SU-DHL-6 (cell line): ENCODE results near the gene NT5C.
"Not testable (repeated sequence)": the region's sequence is repeated elsewhere in the genome, so short reads cannot be mapped to it uniquely, and the experiment has no call there.

ENCODE experiments used
- H2AFZ ChIP-seq: fragments of 200-600 bp; sonication (generic); 2 replicates; pipeline ENCODE4 v1.6.1; 2014; ENCODE audit warnings: low read depth, mild to moderate bottlenecking, moderate library complexity, mixed read lengths, antibody characterized with exemption, low read length; ENCODE audit not compliant: severe bottlenecking
- H3F3A ChIP-seq: fragments of 200-600 bp; shearing (Covaris generic); 2 replicates; pipeline ENCODE4 v1.6.0; 2016; ENCODE audit warnings: antibody characterized with exemption, mild to moderate bottlenecking; ENCODE audit not compliant: insufficient read depth
- H3K27ac ChIP-seq: fragments of 200-600 bp; sonication (generic); 2 replicates; pipeline ENCODE4 v1.5.1; 2016; ENCODE audit warnings: low read depth, mild to moderate bottlenecking, low read length, moderate library complexity, mixed read lengths
- H3K27me3 ChIP-seq: fragments of 200-600 bp; sonication (generic), shearing (Covaris generic); 2 replicates; pipeline ENCODE4 v1.6.0; 2014; ENCODE audit warnings: mild to moderate bottlenecking, low read length
- H3K36me3 ChIP-seq: fragments of 200-600 bp; sonication (generic); 2 replicates; pipeline ENCODE4 v1.6.1; 2014; ENCODE audit warnings: mild to moderate bottlenecking, low read length, mixed read lengths
- H3K4me2 ChIP-seq: fragments of 300-600, 200-600 bp; shearing (Covaris generic), sonication (generic); 2 replicates; pipeline ENCODE4 v1.6.0; 2014; ENCODE audit warnings: low read length, low read depth, mild to moderate bottlenecking; ENCODE audit not compliant: poor library complexity, severe bottlenecking
- H3K4me3 ChIP-seq: fragments of 200-600 bp; sonication (generic); 2 replicates; pipeline ENCODE4 v1.5.1; 2014; ENCODE audit warnings: antibody characterized with exemption, low read length, mild to moderate bottlenecking, mixed read lengths; ENCODE audit not compliant: insufficient read depth, poor library complexity, severe bottlenecking
- H3K79me2 ChIP-seq: fragments of 200-600 bp; sonication (generic); 2 replicates; pipeline ENCODE4 v1.6.1; 2014; ENCODE audit warnings: mild to moderate bottlenecking, low read length, moderate library complexity; ENCODE audit not compliant: insufficient read depth
- H3K9ac ChIP-seq: fragments of 200-600 bp; sonication (generic); 2 replicates; pipeline ENCODE4 v1.7.0; 2014; ENCODE audit warnings: mild to moderate bottlenecking, low read length
- H3K9me2 ChIP-seq: fragments of 200-600 bp; sonication (generic); replicated peaks from 2 replicates; pipeline ENCODE4 v1.6.1; 2014; ENCODE audit warnings: low read length; ENCODE audit not compliant: insufficient read depth
- H3K9me3 ChIP-seq: fragments of 200-600 bp; sonication (generic); 2 replicates; pipeline ENCODE4 v1.6.1; 2014; ENCODE audit warnings: low read length, mixed read lengths; ENCODE audit not compliant: insufficient read depth
- H4K20me1 ChIP-seq: fragments of 200-600 bp; sonication (generic); 2 replicates; pipeline ENCODE4 v1.6.1; 2014; ENCODE audit warnings: low read depth, mild to moderate bottlenecking, antibody characterized with exemption, low read length, moderate library complexity, mixed read lengths
- CTCF ChIP-seq: fragments of 200-600 bp; sonication (generic); IDR thresholded peaks from one replicate; pipeline ENCODE4 v1.5.1; 2017; ENCODE audit warnings: antibody characterized with exemption, mild to moderate bottlenecking, low read length, moderate library complexity; ENCODE audit not compliant: insufficient read depth, poor library complexity, severe bottlenecking
- EZH2phosphoT487 ChIP-seq: fragments of 200-600 bp; sonication (generic), shearing (Covaris generic); conservative IDR thresholded peaks from 2 replicates; pipeline ENCODE4 v1.6.1; 2018; ENCODE audit warnings: mild to moderate bottlenecking, antibody characterized with exemption, low read length, moderate library complexity, mixed read lengths

Gene NT5C

GRCh38 chr17:75168998-75169397, 37.5 kb upstream of the NT5C start:
- H3K27me3 ChIP-seq = no peaks in the 10 kb centered on the region
- H3K9me2 ChIP-seq = no peaks in the 10 kb centered on the region
- H3K36me3 ChIP-seq = peaks cover 24% of the 10 kb centered on the region
- no peak overlapping the region for H2AFZ ChIP-seq
- peaks cover 17% of the 10 kb centered on the region for H3F3A ChIP-seq
- H3K4me2 ChIP-seq = no peak overlapping the region
- no peak overlapping the region for H3K27ac ChIP-seq
- TF ChIP-seq EZH2phosphoT487 (no peak), CTCF (no peak)
- no peaks in the 10 kb centered on the region for H3K9me3 ChIP-seq
- no peak overlapping the region for H3K9ac ChIP-seq
- H4K20me1 ChIP-seq = no peaks in the 10 kb centered on the region; the same call in 1 of the 2 replicates
- no peak overlapping the region for H3K4me3 ChIP-seq
- H3K79me2 ChIP-seq = peaks cover 35% of the 10 kb centered on the region

GRCh38 chr17:75164606-75165005, 33.1 kb upstream of the NT5C start:
- not testable (repeated sequence) for H3F3A ChIP-seq, H3K27ac ChIP-seq, H3K4me2 ChIP-seq, H3K27me3 ChIP-seq, H3K9ac ChIP-seq, H3K9me3 ChIP-seq, H3K9me2 ChIP-seq, H2AFZ ChIP-seq, H4K20me1 ChIP-seq, H3K4me3 ChIP-seq, H3K79me2 ChIP-seq
- H3K36me3 ChIP-seq = peaks cover 16% of the 10 kb centered on the region

- H2AFZ ChIP-seq = no peak overlapping the region
- H3K9me3 ChIP-seq = no peaks in the 10 kb centered on the region
- no peak overlapping the region for H3K4me2 ChIP-seq
- H3K27me3 ChIP-seq = no peaks in the 10 kb centered on the region
- no peaks in the 10 kb centered on the region for H3K9me2 ChIP-seq
- TF ChIP-seq EZH2phosphoT487 (no peak), CTCF (no peak)
- H4K20me1 ChIP-seq = no peaks in the 10 kb centered on the region
- peaks cover 4% of the 10 kb centered on the region; the same call in 1 of the 2 replicates for H3F3A ChIP-seq
- H3K27ac ChIP-seq = no peak overlapping the region
- H3K9ac ChIP-seq = no peak overlapping the region
- no peak overlapping the region for H3K4me3 ChIP-seq
- no peaks in the 10 kb centered on the region for H3K79me2 ChIP-seq
- H3K36me3 ChIP-seq = peaks cover 13% of the 10 kb centered on the region
Measured at GRCh38 chr17:75163074-75163473, 31.5 kb upstream of the NT5C start.

- Histone ChIP-seq H4K20me1 (no peaks in the 10 kb centered on the region), H3K79me2 (no peaks in the 10 kb centered on the region), H2AFZ (no peak overlapping the region), H3F3A (peaks cover 6% of the 10 kb centered on the region; the same call in 1 of the 2 replicates), H3K9me3 (no peaks in the 10 kb centered on the region), H3K4me3 (no peak overlapping the region), H3K9ac (no peak overlapping the region), H3K4me2 (no peak overlapping the region), H3K27ac (no peak overlapping the region), H3K36me3 (peaks cover 5% of the 10 kb centered on the region; the same call in 1 of the 2 replicates), H3K9me2 (no peaks in the 10 kb centered on the region), H3K27me3 (no peaks in the 10 kb centered on the region)
- no peak for TF ChIP-seq EZH2phosphoT487
- TF ChIP-seq CTCF = no peak
Measured at GRCh38 chr17:75160211-75160610, 28.7 kb upstream of the NT5C start.
